Inflammatory macrophage treated with lipopolysaccharide for 4 hours (primary cell): ENCODE results near the gene UNC13D.

Experiments
- DNase-seq: peaks from one replicate; pipeline ENCODE4 v3.0.0-alpha.2; 2020

The UNC13D gene

GRCh38 chr17:75791254-75791653, 53.0 kb downstream of the UNC13D start:
- DNase-seq, result no peak

GRCh38 chr17:75785016-75785890, 59.0 kb downstream of the UNC13D start:
- peak; percentile 91 for DNase-seq

- DNase-seq, result peak; percentile 100
Observed at GRCh38 chr17:75784473-75785015, 59.7 kb downstream of the UNC13D start, which contains the start of gene UNK. Gene UNK (plus strand): TSS chr17:75784806. CDS start chr17:75784881, 75 bp downstream.

GRCh38 chr17:75783803-75784472, 60.3 kb downstream of the UNC13D start:
- DNase-seq, result no peak

- peak; percentile 98 for DNase-seq
Observed at GRCh38 chr17:75783069-75783783, 61.0 kb downstream of the UNC13D start.

GRCh38 chr17:75779987-75780889, 64.0 kb downstream of the UNC13D start:
- no peak for DNase-seq

- DNase-seq, result peak; percentile 100
Observed at GRCh38 chr17:75779250-75779986, 64.8 kb downstream of the UNC13D start.

- DNase-seq, result no peak
Observed at GRCh38 chr17:75778861-75779249, 65.3 kb downstream of the UNC13D start.

GRCh38 chr17:75778066-75778860, 65.9 kb downstream of the UNC13D start:
- DNase-seq, result peak; percentile 18

GRCh38 chr17:75777296-75777922, 66.8 kb downstream of the UNC13D start:
- no peak for DNase-seq
